Dermis blood vessel endothelial cell (primary cell): Measurements from ENCODE around the gene MST1R. TPM values are rescaled to one million over a fixed set of nuclear protein-coding genes. Genes with fewer than 3 reads are reported as not detected.
"Not testable (repeated sequence)": the region's sequence is repeated elsewhere in the genome, so short reads cannot be mapped to it uniquely, and the experiment has no call there.

Experiments
- DNase-seq: peaks from one replicate; pipeline ENCODE4 v3.0.0; 2010
- total RNA-seq: library from RNA; depleted of rRNA; stranded (reverse); fragments of >200 nt; gene quantifications from 2 replicates; pipeline ENCODE4 v1.2.3, GENCODE V29; 2014

The MST1R gene
- total RNA-seq, 1 donor from 2014 or later, result 0.34 TPM

GRCh38 chr3:49911124-49911420 is 7.4 kb upstream of the MST1R start:
- DNase-seq, result no peak

- no peak for DNase-seq
These were observed 6.9 kb upstream of the MST1R start for GRCh38 chr3:49910409-49911123.

DNA sequence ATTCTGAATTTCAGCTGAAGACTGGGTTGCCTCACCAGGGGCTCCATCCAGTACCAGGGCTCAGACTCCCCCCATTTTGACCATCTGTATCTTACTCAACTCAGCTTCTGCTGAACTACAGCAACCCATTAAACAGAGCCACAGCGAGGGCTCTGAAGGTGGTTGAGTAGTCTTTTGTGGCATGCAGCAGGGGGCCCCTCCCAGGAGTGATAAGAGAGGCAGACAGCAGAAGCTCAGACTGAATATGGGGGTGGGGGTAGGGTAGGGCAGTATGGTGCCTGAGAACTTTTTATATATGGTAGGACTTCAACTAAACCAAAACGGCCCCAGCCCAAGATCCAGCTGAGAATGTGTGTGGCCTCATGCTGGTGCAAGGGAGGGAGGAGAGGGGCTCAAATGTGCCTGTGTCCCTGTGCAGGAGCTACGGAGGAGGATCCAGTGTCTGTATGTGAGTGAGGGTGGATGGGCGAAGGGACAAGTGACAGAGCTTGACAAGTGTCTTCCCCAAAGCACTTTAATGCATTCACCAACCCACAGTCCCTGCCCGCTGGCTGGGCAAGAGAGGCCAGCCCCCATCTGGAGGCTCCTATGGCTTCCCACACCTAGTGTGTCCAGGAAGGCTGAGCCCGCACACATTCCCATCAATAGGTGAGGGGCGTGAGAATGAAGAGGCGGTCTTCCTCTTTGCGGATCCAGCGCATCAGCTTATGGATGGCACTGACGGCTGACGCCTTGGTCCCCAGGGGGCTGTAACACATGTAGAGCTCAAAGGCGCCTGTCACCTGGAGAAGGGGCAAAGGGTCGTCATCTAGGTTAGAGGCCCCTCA is 4.9 kb upstream of the MST1R start:
- no peak for DNase-seq

GRCh38 chr3:49906073-49906743 is 2.5 kb upstream of the MST1R start:
- DNase-seq, result peak; percentile 72

- DNase-seq, result not testable (repeated sequence)
These were observed 775 bp upstream of the MST1R start for GRCh38 chr3:49904448-49904847.

- no peak for DNase-seq
These were observed 945 bp downstream of the MST1R start for GRCh38 chr3:49902511-49903345.

DNA sequence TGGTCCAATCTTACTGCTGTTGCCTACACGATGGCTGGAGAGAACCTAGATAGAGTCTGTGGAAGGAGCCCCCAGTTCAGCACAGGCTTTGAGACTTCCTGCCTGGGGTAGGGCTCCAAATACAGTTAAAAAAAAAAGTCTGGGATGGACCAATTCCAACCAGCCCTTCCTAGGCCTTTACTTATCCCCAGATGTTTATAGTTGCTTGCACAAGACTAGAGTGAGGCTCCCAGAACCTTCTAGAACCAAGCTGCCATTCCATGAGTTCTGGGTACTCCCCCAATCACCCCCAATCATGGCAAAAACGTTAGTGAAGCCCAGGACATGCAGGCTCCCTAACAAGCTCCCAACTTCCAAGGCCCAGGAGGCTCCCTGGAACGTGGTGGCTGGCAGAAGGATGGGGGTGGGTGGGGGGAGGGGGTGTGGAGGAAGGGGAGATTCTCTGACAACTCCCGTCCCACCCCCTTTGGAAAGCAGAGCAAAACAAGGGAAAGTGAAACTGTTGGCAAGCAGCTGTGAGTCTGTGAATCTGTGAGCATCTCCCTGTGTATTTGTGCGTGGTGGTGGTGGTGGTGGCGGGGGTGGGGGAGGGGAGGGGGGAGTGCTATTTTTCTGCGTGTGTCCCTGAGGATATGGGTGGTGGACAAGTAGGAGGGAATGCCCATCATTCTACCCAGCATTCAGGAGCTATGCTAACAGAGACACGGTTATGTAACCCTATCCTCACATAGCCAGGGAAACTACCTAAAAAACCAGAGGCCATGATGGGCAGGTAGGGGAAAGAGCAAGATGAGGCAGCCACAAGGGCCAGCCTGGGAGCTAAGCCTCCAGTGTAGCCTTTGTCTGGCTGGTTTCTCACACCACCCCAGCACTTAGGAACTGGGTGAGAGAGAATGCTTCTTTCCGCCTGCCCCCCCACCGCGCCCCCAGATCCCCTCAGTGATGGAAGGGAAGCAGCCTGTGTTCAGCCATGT is 2.0 kb downstream of the MST1R start:
- DNase-seq, result no peak

- no peak for DNase-seq
These were observed 3.1 kb downstream of the MST1R start for GRCh38 chr3:49900491-49901153.

DNA sequence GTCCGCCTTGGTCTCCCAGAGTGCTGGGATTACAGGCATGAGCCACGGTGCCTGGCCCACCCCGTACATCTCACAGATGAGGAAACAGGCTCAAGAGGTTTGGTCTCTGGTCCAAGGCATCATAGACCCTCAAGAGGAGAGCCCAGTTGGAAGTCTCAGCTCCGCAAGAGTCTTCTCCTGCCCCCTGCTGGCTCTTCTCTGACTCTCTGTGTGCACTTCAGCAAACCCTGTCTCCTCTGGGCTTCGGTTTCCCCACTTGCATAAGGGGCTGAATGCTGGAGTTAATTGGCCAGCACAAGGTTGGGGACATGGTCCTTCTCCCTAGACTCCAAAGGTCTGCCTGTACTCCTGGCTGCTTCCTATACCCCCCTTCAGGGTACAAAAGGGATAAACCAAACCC is 3.9 kb downstream of the MST1R start:
- peak; percentile 66 for DNase-seq

DNA sequence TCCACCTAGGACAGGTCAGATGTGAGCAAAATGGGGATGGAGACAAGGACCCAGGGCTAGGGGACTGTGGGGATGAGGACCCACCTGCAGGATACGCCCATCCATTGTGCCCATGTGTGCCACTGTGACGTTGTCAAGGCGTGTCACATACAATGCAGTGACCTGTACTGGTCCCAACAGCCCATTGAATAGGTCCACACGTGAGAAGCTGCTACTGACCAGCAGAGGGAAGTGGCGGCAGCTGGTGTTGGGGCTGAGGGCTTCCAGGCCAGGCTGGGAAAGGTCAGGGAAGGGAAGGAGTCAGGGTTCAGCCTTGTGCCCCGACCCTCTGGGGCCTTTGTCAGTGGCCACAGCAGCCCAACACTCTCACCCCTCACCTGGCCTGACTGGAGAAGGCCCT is 4.7 kb downstream of the MST1R start:
- DNase-seq, result no peak

DNA sequence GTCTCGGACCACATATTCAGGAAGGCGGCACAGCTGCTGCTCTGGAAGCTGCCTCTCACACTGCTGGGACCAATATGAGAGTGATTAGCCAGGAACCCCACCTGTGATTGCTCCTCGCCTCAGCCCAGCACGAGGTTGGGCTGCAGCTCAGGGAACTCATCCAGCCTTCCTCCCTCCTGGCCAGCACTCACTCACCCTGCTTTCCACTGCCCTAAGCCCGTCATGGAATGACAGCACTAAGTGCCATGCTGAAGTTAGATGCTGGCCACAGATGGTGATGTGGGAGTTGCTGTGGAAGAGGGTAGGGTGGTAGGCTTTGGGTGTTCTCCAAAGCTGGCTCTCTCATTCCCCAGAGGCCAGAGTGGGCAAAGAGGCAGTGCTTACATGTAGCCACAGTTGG is 7.3 kb downstream of the MST1R start:
- no peak for DNase-seq

DNA sequence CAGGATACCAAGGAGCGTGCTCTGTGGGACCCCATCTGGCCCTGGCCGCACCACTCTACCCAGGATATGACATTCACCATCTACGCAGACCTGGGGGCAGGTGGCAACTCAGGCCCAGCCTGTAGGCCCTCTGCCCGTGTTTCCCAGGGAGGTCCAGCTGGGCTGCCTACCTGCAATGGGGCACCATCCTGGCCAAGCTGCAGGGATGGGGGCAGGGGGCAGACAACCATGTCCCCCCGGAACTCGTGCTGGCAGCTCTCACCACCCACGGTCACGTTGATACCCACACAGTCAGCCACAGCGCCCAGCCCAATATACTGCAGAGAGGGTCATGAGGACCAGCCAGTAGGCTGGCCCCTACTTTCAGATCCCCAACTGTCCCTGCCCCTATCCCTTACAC is 7.9 kb downstream of the MST1R start:
- DNase-seq, result no peak

DNA sequence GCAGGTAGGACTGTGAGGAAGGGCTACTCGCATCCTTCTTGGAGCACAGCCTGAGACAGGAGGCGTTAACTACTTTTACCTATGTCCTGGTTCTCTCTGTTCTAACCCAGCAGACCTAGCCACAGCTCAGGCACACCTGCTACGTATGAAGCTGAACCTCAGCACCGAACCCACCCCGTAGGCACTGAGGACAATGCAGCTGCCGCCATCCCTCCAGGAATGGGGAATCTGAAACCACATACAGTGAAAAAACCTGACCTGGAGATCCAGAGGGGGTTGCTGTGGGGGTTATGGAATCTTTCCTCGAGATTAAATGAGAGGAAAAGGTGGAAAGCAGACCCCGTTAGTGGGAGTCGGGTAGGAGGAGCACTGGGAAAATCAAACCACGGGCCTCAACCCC is 14.4 kb downstream of the MST1R start:
- no peak for DNase-seq

GRCh38 chr3:49886922-49887265 is 16.8 kb downstream of the MST1R start:
- DNase-seq, result no peak

- DNase-seq, result no peak
These were observed 19.7 kb downstream of the MST1R start for GRCh38 chr3:49883998-49884397.

DNA sequence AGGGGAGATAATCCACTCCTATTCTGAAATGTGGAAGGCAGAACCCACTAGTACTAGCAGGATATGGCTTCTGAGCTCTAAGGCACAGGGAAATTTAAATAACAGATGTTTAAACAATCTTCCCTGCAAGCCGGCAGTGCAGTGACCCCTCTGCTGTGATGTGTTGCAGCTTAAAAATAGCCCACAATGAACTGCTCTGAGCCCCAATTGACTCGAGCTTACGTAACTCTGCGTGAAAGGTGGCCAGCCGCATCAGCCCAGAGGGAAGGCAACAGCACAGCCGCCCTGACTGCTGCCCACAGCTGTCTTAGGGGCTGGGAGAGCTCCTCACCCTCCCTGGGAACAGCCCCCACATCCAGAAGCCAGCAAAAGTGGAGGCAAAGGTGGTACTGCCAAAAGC is 21.5 kb downstream of the MST1R start:
- no peak for DNase-seq

GRCh38 chr3:49880581-49881315 is 22.9 kb downstream of the MST1R start:
- no peak for DNase-seq

GRCh38 chr3:49879721-49880120 is 24.0 kb downstream of the MST1R start:
- DNase-seq, result no peak

- DNase-seq, result no peak
These were observed 25.0 kb downstream of the MST1R start for GRCh38 chr3:49878686-49879085.

DNA sequence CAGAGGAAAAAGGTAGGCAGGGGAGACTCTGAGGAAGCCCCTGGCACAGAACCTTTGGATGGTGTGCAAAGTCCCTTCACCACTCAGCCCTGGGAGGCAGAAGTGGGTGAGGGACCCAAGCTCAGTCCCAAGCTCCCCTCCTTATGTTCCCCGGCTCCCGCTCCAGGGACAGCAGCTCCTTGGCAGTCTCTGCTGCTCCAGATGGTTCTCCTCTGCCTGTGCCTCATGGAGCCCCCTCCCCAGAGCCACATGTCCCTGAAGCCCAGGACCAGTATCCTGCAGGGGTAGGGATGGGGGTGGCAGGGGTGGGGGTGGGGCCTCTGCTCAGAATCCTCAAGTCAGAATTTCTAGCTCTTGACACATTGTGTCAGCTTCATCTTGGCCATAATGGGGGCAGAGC is 26.0 kb downstream of the MST1R start:
- no peak for DNase-seq

DNA sequence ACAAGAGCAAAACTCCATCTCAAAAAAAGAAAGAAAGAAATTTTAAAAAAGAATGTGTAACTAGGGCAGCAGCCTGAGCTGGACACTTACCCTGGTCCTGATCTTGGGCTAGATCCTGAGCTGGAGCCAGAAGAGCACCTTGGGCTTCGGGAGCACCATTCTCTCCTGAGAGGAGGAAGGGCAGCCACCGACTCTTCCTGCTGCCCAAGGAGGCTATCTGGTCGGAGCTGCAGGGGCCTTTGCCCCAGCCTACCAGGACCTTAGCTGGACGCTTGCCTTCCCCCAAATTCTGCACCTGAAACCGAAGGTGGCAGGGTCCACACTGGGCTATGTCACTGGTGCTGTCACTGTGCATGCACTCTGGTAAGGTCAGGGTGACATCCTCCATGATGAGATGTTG is 27.1 kb downstream of the MST1R start:
- DNase-seq, result no peak
